Activated T-cell treated with anti-CD3 and anti-CD28 coated beads for 48 hours (primary cell): Measurements from ENCODE around the gene PML.
"Not testable (repeated sequence)": the region's sequence is repeated elsewhere in the genome, so short reads cannot be mapped to it uniquely, and the experiment has no call there.

ENCODE experiments used
- DNase-seq: peaks from one replicate; pipeline ENCODE4 v3.0.0-alpha.2; 2020; ENCODE audit warnings: low read depth

Gene PML

GRCh38 chr15:74040109-74040850 lies 45.8 kb downstream of the PML start:
- DNase-seq: no peak

- DNase-seq: no peak
Observed at GRCh38 chr15:74041311-74041756, 46.8 kb downstream of the PML start.

GRCh38 chr15:74041777-74042435 lies 47.4 kb downstream of the PML start:
- no peak for DNase-seq

- no peak for DNase-seq
Observed at GRCh38 chr15:74042603-74043424, 48.3 kb downstream of the PML start.

GRCh38 chr15:74043425-74044266 lies 49.1 kb downstream of the PML start:
- DNase-seq: no peak

- no peak for DNase-seq
Observed at GRCh38 chr15:74044267-74045110, 50.0 kb downstream of the PML start.

- DNase-seq: no peak
Observed at GRCh38 chr15:74045184-74045583, 50.7 kb downstream of the PML start.

- DNase-seq: no peak
Observed at GRCh38 chr15:74045636-74046274, 51.2 kb downstream of the PML start.

GRCh38 chr15:74046275-74046674 lies 51.8 kb downstream of the PML start:
- no peak for DNase-seq

GRCh38 chr15:74050127-74050526 lies 55.6 kb downstream of the PML start:
- no peak for DNase-seq

GRCh38 chr15:74050556-74051234 lies 56.2 kb downstream of the PML start:
- no peak for DNase-seq

- DNase-seq: not testable (repeated sequence)
Observed at GRCh38 chr15:74052271-74053260, 58.0 kb downstream of the PML start.

- no peak for DNase-seq
Observed at GRCh38 chr15:74053517-74053916, 59.0 kb downstream of the PML start.

GRCh38 chr15:74053941-74054529 lies 59.5 kb downstream of the PML start:
- DNase-seq: peak; percentile 69

GRCh38 chr15:74055804-74056203 lies 61.3 kb downstream of the PML start:
- DNase-seq: no peak

- not testable (repeated sequence) for DNase-seq
Observed at GRCh38 chr15:74056330-74056729, 61.8 kb downstream of the PML start.

- not testable (repeated sequence) for DNase-seq
Observed at GRCh38 chr15:74059050-74059833, 64.7 kb downstream of the PML start.
